ENCODE measurements around the gene RRAGA.
"Not testable (repeated sequence)": the region's sequence is repeated elsewhere in the genome, so short reads cannot be mapped to it uniquely, and the experiment has no call there.

The RRAGA gene, protein sequence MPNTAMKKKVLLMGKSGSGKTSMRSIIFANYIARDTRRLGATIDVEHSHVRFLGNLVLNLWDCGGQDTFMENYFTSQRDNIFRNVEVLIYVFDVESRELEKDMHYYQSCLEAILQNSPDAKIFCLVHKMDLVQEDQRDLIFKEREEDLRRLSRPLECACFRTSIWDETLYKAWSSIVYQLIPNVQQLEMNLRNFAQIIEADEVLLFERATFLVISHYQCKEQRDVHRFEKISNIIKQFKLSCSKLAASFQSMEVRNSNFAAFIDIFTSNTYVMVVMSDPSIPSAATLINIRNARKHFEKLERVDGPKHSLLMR

DNA sequence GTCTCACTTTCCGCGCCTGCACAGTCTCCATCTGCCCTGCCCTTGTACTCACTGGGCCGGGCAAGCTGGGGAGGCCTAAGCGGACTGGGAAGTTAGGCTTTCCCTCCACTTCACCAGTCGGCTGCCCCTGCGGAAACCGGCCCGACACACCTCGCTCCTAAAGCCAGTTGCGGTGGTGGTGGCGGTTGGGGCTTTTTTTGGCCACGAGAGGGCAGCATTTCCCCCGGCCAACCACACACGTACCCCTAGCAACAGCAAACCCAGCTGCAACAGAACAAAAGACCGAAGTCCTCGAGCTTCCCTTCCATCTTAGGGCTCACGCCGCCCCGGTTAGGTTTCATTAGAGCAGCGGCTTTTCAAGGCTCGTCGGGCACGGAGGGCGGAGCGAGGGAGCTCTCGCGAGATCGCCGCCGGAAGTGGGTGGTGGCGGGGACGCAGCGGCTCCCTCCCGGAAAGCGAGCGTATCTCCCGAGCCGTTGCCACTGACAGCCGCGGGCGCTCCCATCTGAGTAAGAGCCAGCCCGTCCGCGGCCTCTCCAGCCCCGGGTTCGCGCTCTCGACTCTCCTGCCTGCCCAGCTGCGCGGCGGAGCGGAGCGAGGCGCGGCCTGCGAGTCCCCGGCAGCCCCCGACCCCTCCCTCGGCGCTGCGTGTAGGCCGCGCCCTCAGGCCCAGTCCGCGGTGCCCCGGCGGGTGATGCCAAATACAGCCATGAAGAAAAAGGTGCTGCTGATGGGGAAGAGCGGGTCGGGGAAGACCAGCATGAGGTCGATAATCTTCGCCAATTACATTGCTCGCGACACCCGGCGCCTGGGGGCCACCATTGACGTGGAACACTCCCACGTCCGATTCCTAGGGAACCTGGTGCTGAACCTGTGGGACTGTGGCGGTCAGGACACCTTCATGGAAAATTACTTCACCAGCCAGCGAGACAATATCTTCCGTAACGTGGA lies at the start of gene RRAGA:
TSS of gene RRAGA (plus strand) at position 462 of the 951 bp plus-strand sequence. CDS start at position 695, 233 bp downstream.
- in situ Hi-C loops (cut with MboI; ENCODE audit: low pct_unique_long_range_greater_than_20kb, low sequenced_read_pairs, unreplicated experiment) = loop anchor here (25.0 kb wide), 1 partner anchor 787 kb away; no protein-coding TSS in a partner anchor
- DNase-seq (ENCODE audit: low spot score) = peak; percentile 96
- TF ChIP-seq, protein P1, sequence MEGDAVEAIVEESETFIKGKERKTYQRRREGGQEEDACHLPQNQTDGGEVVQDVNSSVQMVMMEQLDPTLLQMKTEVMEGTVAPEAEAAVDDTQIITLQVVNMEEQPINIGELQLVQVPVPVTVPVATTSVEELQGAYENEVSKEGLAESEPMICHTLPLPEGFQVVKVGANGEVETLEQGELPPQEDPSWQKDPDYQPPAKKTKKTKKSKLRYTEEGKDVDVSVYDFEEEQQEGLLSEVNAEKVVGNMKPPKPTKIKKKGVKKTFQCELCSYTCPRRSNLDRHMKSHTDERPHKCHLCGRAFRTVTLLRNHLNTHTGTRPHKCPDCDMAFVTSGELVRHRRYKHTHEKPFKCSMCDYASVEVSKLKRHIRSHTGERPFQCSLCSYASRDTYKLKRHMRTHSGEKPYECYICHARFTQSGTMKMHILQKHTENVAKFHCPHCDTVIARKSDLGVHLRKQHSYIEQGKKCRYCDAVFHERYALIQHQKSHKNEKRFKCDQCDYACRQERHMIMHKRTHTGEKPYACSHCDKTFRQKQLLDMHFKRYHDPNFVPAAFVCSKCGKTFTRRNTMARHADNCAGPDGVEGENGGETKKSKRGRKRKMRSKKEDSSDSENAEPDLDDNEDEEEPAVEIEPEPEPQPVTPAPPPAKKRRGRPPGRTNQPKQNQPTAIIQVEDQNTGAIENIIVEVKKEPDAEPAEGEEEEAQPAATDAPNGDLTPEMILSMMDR (IDR thresholded peaks at IDR 0.05; ENCODE audit: extremely low read depth, insufficient read depth, missing control alignments) = peak; percentile 74

- in situ Hi-C loops (cut with MboI; ENCODE audit: low pct_unique_long_range_greater_than_20kb, low sequenced_read_pairs, unreplicated experiment) = no loop called here
- TF ChIP-seq, protein P1 (IDR thresholded peaks at IDR 0.05; ENCODE audit: extremely low read depth, insufficient read depth, missing control alignments) = no peak
- DNase-seq (ENCODE audit: low spot score) = no peak
These were observed 49.1 kb upstream of the RRAGA start for GRCh38 chr9:19000133-19000532.

GRCh38 chr9:19009391-19009965 lies 39.7 kb upstream of the RRAGA start:
- TF ChIP-seq, protein P1 (IDR thresholded peaks at IDR 0.05; ENCODE audit: extremely low read depth, insufficient read depth, missing control alignments) = no peak
- no peak for DNase-seq (ENCODE audit: low spot score)
- in situ Hi-C loops (cut with MboI; ENCODE audit: low pct_unique_long_range_greater_than_20kb, low sequenced_read_pairs, unreplicated experiment) = no loop called here

GRCh38 chr9:19018201-19018600 lies 31.0 kb upstream of the RRAGA start:
- DNase-seq (ENCODE audit: low spot score) = no peak
- TF ChIP-seq, protein P1 (IDR thresholded peaks at IDR 0.05; ENCODE audit: extremely low read depth, insufficient read depth, missing control alignments) = no peak
- in situ Hi-C loops (cut with MboI; ENCODE audit: low pct_unique_long_range_greater_than_20kb, low sequenced_read_pairs, unreplicated experiment) = no loop called here

GRCh38 chr9:19020886-19021455 lies 28.3 kb upstream of the RRAGA start:
- TF ChIP-seq, protein P1 (IDR thresholded peaks at IDR 0.05; ENCODE audit: extremely low read depth, insufficient read depth, missing control alignments) = no peak
- no peak for DNase-seq (ENCODE audit: low spot score)
- in situ Hi-C loops (cut with MboI; ENCODE audit: low pct_unique_long_range_greater_than_20kb, low sequenced_read_pairs, unreplicated experiment) = no loop called here

GRCh38 chr9:19021649-19022048 lies 27.6 kb upstream of the RRAGA start:
- in situ Hi-C loops (cut with MboI; ENCODE audit: low pct_unique_long_range_greater_than_20kb, low sequenced_read_pairs, unreplicated experiment); DNase-seq (ENCODE audit: low spot score): not testable (repeated sequence)
